CD4-positive, alpha-beta T cell treated with Interferon alpha-2 for 1 hour (primary cell): ENCODE data around the gene KCNIP1.

Experiments used
- DNase-seq, 2 donors: peaks; one replicate each; pipeline ENCODE4 v3.0.0-alpha.2; 2020 to 2022

Gene KCNIP1

DNA sequence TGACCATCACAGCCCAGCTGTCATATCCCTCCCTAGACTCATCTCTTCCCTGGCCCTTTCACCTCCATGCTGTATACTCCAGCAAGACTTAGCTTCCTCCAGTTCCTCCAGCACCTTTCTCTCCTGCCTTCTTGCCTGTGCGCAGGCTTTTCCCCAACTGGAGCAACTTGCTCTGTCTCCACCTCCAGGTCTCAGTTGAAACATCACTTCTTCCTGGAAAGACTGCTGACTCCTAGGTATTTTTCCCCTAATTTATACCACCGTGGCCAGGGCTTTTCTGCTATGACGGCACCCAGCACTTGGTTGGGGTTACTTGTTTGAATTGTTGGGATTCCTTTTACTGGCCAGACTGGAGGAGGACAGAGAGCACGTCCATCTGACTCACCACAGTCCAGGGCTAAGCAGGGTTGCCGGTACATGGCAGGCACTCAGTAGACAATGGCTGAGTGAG, 67.5 kb downstream of the KCNIP1 start:
- no peak for DNase-seq

DNA sequence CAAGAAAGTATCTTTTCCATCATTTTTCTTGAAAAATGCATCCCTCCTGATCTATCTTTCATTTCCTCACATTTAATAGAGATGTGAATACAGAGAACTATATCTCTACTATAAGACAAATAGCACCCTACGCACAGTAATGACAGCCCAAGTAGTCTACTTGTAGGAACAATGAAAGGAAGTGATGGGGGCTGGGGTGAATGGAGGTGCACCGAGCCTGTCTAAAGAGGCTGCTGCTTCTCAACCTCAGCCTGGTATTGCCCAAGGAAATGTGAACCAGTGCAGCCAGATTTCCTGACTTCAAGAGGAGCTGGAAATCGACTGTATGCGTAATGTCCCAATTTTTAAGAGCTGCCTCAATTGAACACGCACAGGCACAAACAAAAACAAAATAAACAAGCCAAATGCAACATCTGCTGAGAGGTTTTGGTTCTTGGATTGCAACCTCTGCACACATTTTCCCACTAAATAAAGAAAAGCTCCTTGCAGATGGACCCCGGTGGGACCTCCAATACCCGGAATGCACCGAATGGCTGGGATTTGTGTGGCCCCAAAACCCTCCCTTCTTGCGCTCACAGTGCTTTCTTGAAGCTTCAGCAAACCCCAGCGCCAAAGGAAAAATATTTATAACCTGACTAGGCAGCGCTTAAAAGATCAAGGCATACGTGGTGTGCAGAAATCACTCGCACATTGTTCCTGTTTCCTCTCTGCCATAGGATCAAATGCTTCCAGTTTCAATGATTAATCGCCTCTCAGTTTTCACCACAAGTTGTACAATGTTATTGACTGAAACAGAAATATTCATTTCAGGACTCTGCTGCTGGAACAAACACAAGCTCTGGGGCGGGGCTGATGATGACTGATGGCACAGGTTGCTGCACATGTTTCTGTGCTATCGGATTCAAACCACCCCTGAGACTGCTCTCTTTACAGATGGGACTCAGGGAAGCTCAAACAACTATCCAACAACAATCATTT, 68.3 kb downstream of the KCNIP1 start:
- DNase-seq: no peak

GRCh38 chr5:170573114-170573513, 69.3 kb downstream of the KCNIP1 start:
- no peak for DNase-seq

DNA sequence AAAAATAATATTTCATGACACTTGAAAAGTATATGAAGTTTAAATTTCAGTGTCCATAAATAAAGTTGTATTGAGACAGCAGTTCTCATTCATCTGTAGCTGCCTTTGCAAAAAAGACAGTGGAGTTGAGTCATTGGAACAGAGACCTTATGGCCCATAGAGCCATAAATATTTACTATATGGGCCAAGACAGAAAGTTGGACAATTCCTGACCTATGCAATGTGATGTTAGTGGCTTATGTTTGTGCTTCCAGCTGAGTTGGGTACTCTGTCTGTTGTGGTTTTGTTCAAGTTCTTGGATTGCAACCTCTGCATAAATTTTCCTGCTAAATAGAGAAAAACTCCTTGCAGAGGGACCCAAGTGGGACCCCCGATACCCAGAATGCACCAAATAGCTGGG, 69.8 kb downstream of the KCNIP1 start:
- DNase-seq: no peak

- DNase-seq: no peak
These were observed 73.0 kb downstream of the KCNIP1 start for GRCh38 chr5:170576602-170577535.

DNA sequence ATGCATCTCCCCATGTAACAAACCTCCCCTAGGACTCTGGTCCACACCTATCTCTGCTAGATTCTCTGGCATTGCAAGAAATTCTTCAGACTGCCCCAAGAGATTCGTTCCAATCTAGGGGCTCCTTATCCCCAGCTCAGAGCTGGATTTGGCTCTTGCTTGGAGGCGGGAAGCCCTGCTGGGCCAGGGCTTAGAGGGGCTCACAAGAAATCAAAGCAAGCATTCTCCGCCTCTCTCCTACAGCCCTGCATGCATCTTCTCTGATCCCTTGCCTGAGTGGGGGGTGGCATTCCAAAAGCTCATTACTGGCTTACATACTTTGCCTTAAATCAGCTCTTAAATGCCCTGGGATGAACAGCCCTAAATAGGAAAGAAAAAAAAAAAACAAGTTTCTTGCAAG, 75.8 kb downstream of the KCNIP1 start:
- no peak for DNase-seq

DNA sequence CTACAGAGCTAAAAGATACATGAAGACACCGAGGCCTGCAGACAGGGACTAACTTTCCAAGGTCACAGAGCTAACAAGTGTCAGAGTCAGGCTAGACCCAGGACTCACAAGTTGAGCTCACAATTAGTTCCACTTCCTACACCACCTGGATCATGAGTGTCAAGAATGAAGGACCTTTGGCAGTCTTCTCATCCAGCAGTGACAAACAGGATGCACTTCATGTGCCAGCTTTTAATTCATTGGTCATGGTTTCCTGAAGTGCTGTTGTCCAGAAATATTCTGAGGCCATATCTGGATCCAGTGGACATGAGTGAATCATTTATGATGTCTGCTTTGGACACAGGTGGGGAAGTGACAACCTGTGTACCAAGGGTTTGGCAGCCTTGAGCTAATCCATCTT, 77.4 kb downstream of the KCNIP1 start:
- no peak for DNase-seq

- DNase-seq: no peak
These were observed 79.0 kb downstream of the KCNIP1 start for GRCh38 chr5:170582644-170583330.

DNA sequence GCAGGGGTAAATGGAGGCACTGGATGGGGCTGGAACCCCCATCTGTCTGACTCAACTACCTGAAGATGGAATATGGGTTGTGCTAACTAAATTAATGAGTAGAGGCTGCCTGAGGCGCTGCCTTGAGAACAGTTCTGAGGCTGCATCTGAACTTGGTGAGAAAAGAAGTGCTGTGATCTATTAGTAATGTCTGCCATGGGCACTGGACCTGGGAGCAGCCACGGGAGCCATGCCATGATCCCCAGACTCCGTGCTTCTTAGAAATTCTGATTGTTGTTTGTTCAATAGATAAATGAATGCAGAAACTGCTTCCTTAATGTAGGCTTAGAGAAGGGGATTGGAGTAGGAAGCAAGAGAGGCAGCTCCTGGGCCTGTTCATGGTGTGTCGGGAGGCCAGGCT, 80.2 kb downstream of the KCNIP1 start:
- DNase-seq: no peak

DNA sequence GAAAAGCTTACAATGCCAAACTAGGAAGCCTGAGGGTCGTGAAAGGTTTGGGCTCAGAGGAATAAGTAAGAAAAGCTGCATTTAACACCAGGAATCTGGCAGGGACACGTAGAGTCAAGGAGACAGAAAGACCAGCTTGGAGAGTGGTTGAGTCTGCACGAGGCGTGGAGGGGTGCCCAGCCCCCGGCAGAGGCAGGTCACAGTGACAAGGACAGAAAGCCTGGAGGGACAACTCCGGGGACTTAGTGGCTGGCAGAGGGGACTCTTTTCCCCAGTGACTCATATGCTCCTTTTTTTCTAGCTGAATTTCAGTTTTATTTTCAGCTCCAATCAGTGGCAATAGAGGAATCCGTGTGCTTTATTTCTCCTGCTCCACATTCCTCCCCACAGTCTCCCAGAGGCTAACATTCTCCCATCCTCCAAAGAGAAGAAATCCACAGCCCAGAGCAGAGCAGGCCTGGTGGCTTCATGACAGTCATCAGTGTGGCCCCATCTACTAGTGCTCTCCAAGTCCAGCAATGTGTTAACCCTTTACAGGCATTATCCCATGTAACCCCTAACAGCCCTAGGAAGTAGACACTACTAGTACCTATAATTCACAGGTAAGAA, 80.7 kb downstream of the KCNIP1 start:
- DNase-seq: no peak

- DNase-seq: no peak
These were observed 81.6 kb downstream of the KCNIP1 start for GRCh38 chr5:170585273-170585948.

DNA sequence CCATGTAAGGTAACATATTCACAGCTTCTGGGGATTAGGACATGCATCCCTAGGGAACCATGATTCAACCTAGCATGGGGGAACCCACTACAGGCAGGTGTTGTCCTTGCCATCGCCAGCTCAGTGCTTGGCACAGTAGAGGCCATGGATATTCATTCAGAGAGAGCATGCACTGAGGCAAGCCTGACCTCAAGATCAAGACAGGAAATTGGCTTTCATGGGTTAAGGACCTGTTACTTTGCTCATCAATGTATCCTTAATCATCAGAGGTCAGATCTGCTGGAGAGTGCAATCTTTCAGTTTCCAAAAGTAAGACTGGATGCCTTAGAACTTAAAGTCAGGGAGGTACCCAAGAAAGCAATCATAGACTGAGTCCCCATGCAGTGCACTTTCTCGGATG, 84.0 kb downstream of the KCNIP1 start:
- DNase-seq: no peak

- no peak for DNase-seq
These were observed 85.8 kb downstream of the KCNIP1 start for GRCh38 chr5:170589643-170590042.

DNA sequence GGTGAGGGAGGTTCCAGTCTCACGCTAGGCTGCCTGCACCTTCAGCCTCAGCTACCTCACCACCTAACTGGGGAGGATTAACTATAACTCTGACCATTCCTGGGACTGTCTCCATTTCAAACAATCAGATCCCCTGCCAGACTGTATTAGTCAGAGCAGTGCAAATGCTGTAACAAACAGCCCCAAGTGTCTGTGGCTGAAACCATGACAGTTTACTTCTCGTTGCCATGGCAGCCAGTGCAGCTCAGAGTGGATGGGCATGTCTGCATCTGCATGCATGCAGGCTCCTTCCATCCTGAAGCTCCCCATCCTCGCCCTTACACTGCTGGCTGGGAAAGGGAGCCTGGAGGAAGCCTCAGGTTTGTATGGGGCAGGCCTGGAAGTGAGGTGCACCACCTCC, 86.7 kb downstream of the KCNIP1 start:
- no peak for DNase-seq

- no peak for DNase-seq
These were observed 87.2 kb downstream of the KCNIP1 start for GRCh38 chr5:170591054-170591453.

- DNase-seq: no peak
These were observed 92.7 kb downstream of the KCNIP1 start for GRCh38 chr5:170596482-170597044.

GRCh38 chr5:170597109-170597751, 93.4 kb downstream of the KCNIP1 start:
- DNase-seq: no peak

- DNase-seq: no peak
These were observed 94.1 kb downstream of the KCNIP1 start for GRCh38 chr5:170597872-170598271.

GRCh38 chr5:170599756-170600155, 95.9 kb downstream of the KCNIP1 start:
- no peak for DNase-seq

GRCh38 chr5:170601619-170602018, 97.8 kb downstream of the KCNIP1 start:
- DNase-seq: no peak

GRCh38 chr5:170603109-170603508, 99.3 kb downstream of the KCNIP1 start:
- no peak for DNase-seq
